HG03280 (cell line): ENCODE results near the gene CA5A.
"Not testable (repeated sequence)": the region's sequence is repeated elsewhere in the genome, so short reads cannot be mapped to it uniquely, and the experiment has no call there.

Source experiments
- ATAC-seq: cut with Tn5 transposase; IDR thresholded peaks from one replicate; pipeline ENCODE4 v1.9.1; 2021; ENCODE audit warnings: mild to moderate bottlenecking, moderate library complexity; ENCODE audit not compliant: unreplicated experiment

The CA5A gene

GRCh38 chr16:87870418-87871291, 65.7 kb downstream of the CA5A start:
- ATAC-seq, result not testable (repeated sequence)

- not testable (repeated sequence) for ATAC-seq
These were observed 66.4 kb downstream of the CA5A start for GRCh38 chr16:87869879-87870417.

- peak; percentile 54 for ATAC-seq
These were observed 67.1 kb downstream of the CA5A start, which contains the start of gene SLC7A5 for GRCh38 chr16:87869061-87869878. SLC7A5 (minus strand) TSS chr16:87869507; CDS start chr16:87869422, 85 bp downstream.

- ATAC-seq, result peak; percentile 18
These were observed 67.9 kb downstream of the CA5A start for GRCh38 chr16:87868254-87869029.

GRCh38 chr16:87865902-87866555, 70.3 kb downstream of the CA5A start:
- not testable (repeated sequence) for ATAC-seq

- no peak for ATAC-seq
These were observed 71.9 kb downstream of the CA5A start for GRCh38 chr16:87864331-87864989.

- ATAC-seq, result not testable (repeated sequence)
These were observed 73.0 kb downstream of the CA5A start for GRCh38 chr16:87863327-87863635.

GRCh38 chr16:87862597-87863326, 73.6 kb downstream of the CA5A start:
- ATAC-seq, result not testable (repeated sequence)

- ATAC-seq, result not testable (repeated sequence)
These were observed 74.8 kb downstream of the CA5A start for GRCh38 chr16:87861300-87862099.

GRCh38 chr16:87860553-87861299, 75.6 kb downstream of the CA5A start:
- no peak for ATAC-seq

GRCh38 chr16:87858151-87858993, 78.0 kb downstream of the CA5A start:
- ATAC-seq, result not testable (repeated sequence)

- ATAC-seq, result no peak
These were observed 79.5 kb downstream of the CA5A start for GRCh38 chr16:87856791-87857228.

- ATAC-seq, result no peak
These were observed 80.2 kb downstream of the CA5A start for GRCh38 chr16:87855852-87856715.

- no peak for ATAC-seq
These were observed 81.2 kb downstream of the CA5A start for GRCh38 chr16:87854907-87855683.
